Cardiac muscle cell (in vitro differentiated cells and primary cell): Measurements from ENCODE around the gene KIRREL3. TPM values are rescaled to one million over a fixed set of nuclear protein-coding genes. Genes with fewer than 3 reads are reported as not detected.

ENCODE experiments used
- DNase-seq, 2 donors: peaks; one replicate each; pipeline versions ENCODE4 v3.0.0 to v3.0.0-alpha.2; 2010 to 2017; ENCODE audit warnings: low read depth in 1 of 2, low spot score in 1 of 2
- H3K27ac ChIP-seq: fragments of 200-600 bp; sonication (generic); 2 replicates; pipeline ENCODE4 v1.5.1; 2016
- H3K27me3 ChIP-seq: fragments of 200-600 bp; sonication (generic); 2 replicates; pipeline ENCODE4 v1.6.0; 2016; ENCODE audit warnings: control low read depth
- H3K36me3 ChIP-seq: fragments of 200-600 bp; sonication (generic); 2 replicates; pipeline ENCODE4 v1.5.1; 2016; ENCODE audit warnings: control low read depth
- H3K4me1 ChIP-seq: fragments of 200-600 bp; sonication (generic); 2 replicates; pipeline ENCODE4 v1.8.1; 2017; ENCODE audit warnings: low read depth, mild to moderate bottlenecking, mixed run types
- H3K4me3 ChIP-seq: fragments of 200-600 bp; sonication (generic); 2 replicates; pipeline ENCODE4 v1.5.1; 2016; ENCODE audit warnings: mild to moderate bottlenecking
- H3K9me3 ChIP-seq: fragments of 200-600 bp; sonication (generic); 2 replicates; pipeline ENCODE4 v1.5.1; 2017; ENCODE audit warnings: low read depth, mild to moderate bottlenecking, control low read depth
- polyA plus RNA-seq: library from polyadenylated mRNA; unstranded; fragments of >200 nt; fragmentation: Nextera tagmentation; extraction: Ambion mirVana; gene quantifications from 2 replicates; pipeline ENCODE4 v1.2.1, GENCODE V29; 2016
- total RNA-seq: library from RNA; depleted of rRNA; stranded (reverse); fragments of >200 nt; gene quantifications from 2 replicates; pipeline ENCODE4 v1.2.3, GENCODE V29; 2016
- TF ChIP-seq, protein P1 (sequence below): IDR thresholded peaks from 2 replicates; pipeline ENCODE4 v1.5.1; 2012; ENCODE audit warnings: low read depth, mild to moderate bottlenecking, low read length

The KIRREL3 gene
- total and polyA plus RNA-seq, 2 experiments from 2014 or later, result 0.12 to 0.89 TPM

DNA sequence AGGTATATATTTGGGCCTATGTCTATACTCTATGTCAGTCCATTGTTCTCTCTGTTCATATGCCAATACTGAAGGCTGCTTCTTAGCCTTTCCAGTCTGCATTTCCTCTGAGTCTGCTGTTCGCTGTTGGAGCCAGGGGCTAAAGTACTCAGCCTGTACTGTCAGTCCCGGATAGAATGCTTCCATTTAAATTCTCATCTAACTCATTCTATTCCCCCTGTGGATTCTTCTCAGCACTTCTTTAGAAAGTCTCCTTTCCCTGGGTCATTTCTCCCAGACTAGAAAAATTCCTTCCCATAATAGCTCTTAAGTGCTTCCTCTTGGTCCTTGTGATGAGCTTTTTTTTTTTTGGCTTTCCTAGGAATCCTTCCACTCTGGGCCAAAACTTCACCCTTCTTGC, 293.1 kb downstream of the KIRREL3 start:
- no peaks in the 10 kb centered on the region for H3K9me3 ChIP-seq
- no peak overlapping the region for H3K27ac ChIP-seq
- H3K4me3 ChIP-seq, result no peak overlapping the region
- H3K27me3 ChIP-seq, result no peaks in the 10 kb centered on the region
- no peak for DNase-seq
- TF ChIP-seq, protein P1, sequence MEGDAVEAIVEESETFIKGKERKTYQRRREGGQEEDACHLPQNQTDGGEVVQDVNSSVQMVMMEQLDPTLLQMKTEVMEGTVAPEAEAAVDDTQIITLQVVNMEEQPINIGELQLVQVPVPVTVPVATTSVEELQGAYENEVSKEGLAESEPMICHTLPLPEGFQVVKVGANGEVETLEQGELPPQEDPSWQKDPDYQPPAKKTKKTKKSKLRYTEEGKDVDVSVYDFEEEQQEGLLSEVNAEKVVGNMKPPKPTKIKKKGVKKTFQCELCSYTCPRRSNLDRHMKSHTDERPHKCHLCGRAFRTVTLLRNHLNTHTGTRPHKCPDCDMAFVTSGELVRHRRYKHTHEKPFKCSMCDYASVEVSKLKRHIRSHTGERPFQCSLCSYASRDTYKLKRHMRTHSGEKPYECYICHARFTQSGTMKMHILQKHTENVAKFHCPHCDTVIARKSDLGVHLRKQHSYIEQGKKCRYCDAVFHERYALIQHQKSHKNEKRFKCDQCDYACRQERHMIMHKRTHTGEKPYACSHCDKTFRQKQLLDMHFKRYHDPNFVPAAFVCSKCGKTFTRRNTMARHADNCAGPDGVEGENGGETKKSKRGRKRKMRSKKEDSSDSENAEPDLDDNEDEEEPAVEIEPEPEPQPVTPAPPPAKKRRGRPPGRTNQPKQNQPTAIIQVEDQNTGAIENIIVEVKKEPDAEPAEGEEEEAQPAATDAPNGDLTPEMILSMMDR, result no peak
- no peaks in the 10 kb centered on the region for H3K36me3 ChIP-seq
- no peaks in the 10 kb centered on the region for H3K4me1 ChIP-seq

DNA sequence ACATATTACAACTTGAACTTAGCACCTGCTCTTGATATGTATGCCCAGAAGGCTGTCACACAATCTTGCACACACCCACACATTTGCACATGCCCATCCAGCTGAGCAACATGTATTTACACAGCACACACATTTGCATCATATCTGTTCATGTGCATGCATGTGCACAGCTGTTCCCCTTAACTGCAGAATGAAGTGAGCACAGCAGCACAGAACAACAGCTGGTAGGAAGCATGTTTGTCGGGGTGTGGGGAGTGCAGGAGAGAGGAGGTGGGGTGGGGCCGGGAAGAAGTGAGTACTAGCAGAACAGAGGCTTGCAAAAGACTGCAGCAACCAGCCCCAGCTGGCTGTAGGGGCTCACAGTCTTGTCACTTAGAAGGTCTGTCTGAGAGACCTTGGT, 296.5 kb downstream of the KIRREL3 start:
- DNase-seq, result no peak
- Histone ChIP-seq H3K9me3 (no peaks in the 10 kb centered on the region), H3K27me3 (no peaks in the 10 kb centered on the region), H3K4me1 (no peaks in the 10 kb centered on the region), H3K4me3 (no peak overlapping the region), H3K27ac (no peak overlapping the region), H3K36me3 (no peaks in the 10 kb centered on the region)
- TF ChIP-seq, protein P1, result no peak

DNA sequence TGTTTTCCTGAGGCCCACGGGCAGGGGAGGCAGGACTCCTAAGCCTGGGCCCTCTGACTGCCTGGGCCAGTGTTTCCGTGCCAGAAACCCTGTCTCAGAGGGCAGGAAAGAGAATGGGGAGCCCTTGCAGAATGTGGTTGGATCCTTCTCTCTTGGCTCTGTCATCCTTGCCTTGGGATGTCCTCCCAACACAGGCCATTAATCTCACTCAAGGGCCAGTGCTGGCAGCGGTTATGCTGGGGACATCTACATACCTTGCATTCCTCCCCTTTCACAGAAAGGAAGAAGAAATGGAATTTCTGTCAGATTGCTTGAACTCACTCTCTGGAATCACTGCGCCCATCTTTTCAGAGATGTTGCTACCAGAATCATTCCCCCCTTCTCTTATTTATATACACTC, 296.9 kb downstream of the KIRREL3 start:
- Histone ChIP-seq H3K4me3 (no peak overlapping the region), H3K9me3 (no peaks in the 10 kb centered on the region), H3K27ac (no peak overlapping the region), H3K27me3 (peaks cover 3% of the 10 kb centered on the region), H3K4me1 (no peaks in the 10 kb centered on the region), H3K36me3 (no peaks in the 10 kb centered on the region)
- TF ChIP-seq, protein P1, result no peak
- no peak for DNase-seq

DNA sequence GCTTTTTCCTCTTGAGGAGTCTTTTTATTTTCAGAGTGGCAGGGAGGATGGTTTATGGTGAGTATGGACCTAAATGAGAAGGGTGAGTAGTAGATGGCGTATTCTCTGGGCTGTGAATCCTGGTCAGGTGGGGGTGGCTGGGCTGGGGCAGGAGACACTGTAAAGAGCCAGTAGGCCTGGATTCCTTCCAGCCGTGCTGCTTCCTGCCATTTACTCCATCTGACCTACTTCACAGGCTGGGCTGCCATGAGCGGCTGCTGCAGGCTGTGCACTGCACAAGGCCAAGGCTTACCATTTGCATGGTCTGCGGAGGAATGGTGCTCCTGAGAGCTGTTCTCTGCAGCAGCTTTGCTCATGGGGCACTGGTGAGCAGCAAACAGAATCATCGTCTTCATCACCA, 297.6 kb downstream of the KIRREL3 start:
- Histone ChIP-seq H3K9me3 (no peaks in the 10 kb centered on the region), H3K27ac (no peak overlapping the region), H3K4me1 (no peaks in the 10 kb centered on the region), H3K4me3 (no peak overlapping the region), H3K27me3 (peaks cover 9% of the 10 kb centered on the region), H3K36me3 (no peaks in the 10 kb centered on the region)
- DNase-seq, result peak in 1 of 2 donors; percentile 6
- TF ChIP-seq, protein P1, result no peak

DNA sequence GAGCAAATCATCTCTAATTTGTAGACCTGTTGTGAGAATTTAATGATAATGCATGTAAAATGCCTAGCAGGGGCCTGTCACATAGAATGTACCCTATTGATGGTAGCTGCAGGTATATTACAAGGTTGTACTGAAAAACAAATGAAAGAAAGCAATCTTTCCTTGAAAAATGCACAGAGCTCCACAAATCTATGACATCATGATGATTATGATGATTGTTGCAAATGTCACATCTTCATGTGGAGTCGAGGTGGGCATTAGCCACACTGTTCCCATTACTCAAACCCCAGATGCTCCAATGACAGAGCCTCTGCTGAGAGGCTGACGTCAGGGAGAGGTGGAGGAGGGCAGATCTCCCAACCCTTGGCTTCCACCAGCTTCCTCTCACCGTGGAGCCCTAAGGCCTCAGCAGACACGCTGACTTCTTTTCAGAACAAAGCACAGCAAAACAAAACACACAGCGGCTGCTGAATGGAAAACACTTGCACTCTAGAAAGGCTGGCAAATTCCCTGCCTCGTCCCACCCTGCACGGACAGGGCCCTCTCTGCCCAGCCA, 298.3 kb downstream of the KIRREL3 start:
- TF ChIP-seq, protein P1, result no peak
- DNase-seq, result no peak
- Histone ChIP-seq H3K27ac (no peak overlapping the region), H3K36me3 (no peaks in the 10 kb centered on the region), H3K4me3 (no peak overlapping the region), H3K27me3 (peaks cover 14% of the 10 kb centered on the region), H3K4me1 (no peaks in the 10 kb centered on the region), H3K9me3 (no peaks in the 10 kb centered on the region)

DNA sequence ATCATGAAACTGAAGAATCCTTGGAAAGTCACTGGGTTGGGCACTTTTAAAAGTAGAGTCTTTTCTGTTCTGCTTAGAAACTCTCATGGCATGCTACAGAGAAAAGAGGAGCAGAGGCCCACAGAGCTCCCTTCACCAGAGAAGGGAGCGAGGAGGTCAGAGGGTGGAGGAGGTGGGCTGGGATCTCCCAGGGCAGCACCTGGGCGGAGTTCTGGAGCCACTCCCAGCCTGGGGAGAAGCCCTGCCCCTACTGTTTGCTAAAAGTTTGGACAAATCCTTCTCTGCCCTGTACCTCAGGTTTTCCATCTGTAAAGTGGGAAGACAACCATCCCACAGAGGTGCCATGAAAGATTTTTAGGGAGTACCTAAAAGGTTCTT, 299.1 kb downstream of the KIRREL3 start:
- Histone ChIP-seq H3K27ac (no peak overlapping the region), H3K4me3 (no peak overlapping the region), H3K36me3 (no peaks in the 10 kb centered on the region), H3K9me3 (no peaks in the 10 kb centered on the region), H3K27me3 (peaks cover 14% of the 10 kb centered on the region), H3K4me1 (no peaks in the 10 kb centered on the region)
- DNase-seq, result no peak
- TF ChIP-seq, protein P1, result no peak
